ENCODE measurements around the gene TSPYL4. TPM values are rescaled to one million over a fixed set of nuclear protein-coding genes. Genes with fewer than 3 reads are reported as not detected.

TSPYL4 gene
- total RNA-seq, 1 experiment from 2014 or later, result 5.4 TPM

DNA sequence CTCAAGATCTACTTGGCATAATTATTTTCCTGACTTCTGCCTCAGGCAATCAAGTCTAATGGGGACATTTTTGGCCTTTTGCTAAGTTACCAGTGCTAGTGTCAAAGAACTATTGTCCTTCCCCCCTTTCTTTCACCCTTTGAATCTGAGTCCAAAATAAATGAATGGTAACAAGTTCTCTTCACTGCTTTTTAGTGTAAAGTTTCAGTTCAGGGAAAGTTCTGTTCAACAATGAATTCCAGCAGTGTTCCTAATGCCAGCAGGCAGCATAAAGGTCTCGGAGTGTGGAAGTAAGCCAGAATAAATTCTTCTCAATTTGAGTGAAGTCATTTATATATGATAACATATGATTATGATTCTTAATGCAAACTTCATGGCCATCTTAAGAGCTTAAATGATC, 46.7 kb upstream of the TSPYL4 start:
- DNase-seq (ENCODE audit: low read depth, low spot score) (no peak), ATAC-seq (no peak)
- RAD21 ChIA-PET (ENCODE audit: low non-redundant PET in 1 of 2, low total read pairs in 2 of 2, uncharacterized antibody in 2 of 2, unreplicated experiment in 2 of 2), result no interaction called here
- no peaks in the 10 kb centered on the region for H3K9me3 ChIP-seq (ENCODE audit: control insufficient read depth in 1 of 2, insufficient read depth in 1 of 2, low read depth in 1 of 2, low read length in 2 of 2)
- H3K79me2 ChIP-seq (ENCODE audit: insufficient read depth, low read length), result no peaks in the 10 kb centered on the region
- no peaks in the 10 kb centered on the region for H3K27me3 ChIP-seq (ENCODE audit: insufficient read depth, low read length)
- no peaks in the 10 kb centered on the region for H3K36me3 ChIP-seq (ENCODE audit: control insufficient read depth in 1 of 2, insufficient read depth in 2 of 2, low read length in 2 of 2)
- H3K9me2 ChIP-seq (ENCODE audit: insufficient read depth), result no peaks in the 10 kb centered on the region
- POLR2A ChIA-PET, result no interaction called here
- intact Hi-C loops (cut with micrococcal nuclease), result no loop called here
- H3K4me1 ChIP-seq (ENCODE audit: control insufficient read depth in 1 of 2, insufficient read depth in 2 of 2, low read length in 2 of 2), result no peaks in the 10 kb centered on the region
- CTCF ChIA-PET, result no interaction called here
- H3K4me3 ChIP-seq (replicated peaks in 1 of 2; ENCODE audit: low read depth in 1 of 2, low read length in 2 of 2), result no peak overlapping the region
- H4K20me1 ChIP-seq (ENCODE audit: insufficient read depth), result no peaks in the 10 kb centered on the region
- H3K4me2 ChIP-seq (ENCODE audit: low read length), result no peak overlapping the region
- TF ChIP-seq, protein P1, sequence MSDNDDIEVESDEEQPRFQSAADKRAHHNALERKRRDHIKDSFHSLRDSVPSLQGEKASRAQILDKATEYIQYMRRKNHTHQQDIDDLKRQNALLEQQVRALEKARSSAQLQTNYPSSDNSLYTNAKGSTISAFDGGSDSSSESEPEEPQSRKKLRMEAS (IDR thresholded peaks at IDR 0.05), result no peak
- TF ChIP-seq CBX3 (IDR thresholded peaks at IDR 0.05; ENCODE audit: low read depth) (no peak), ZNF274 (IDR thresholded peaks at IDR 0.05; ENCODE audit: low read depth, low read length) (no peak), FOSL1 (IDR thresholded peaks at IDR 0.05; ENCODE audit: low read depth) (no peak), EGR1 (IDR thresholded peaks at IDR 0.05; ENCODE audit: low read depth) (no peak), ELF1 (IDR thresholded peaks at IDR 0.05; ENCODE audit: borderline replicate concordance, low read depth) (no peak), SRF (IDR thresholded peaks at IDR 0.05; ENCODE audit: low read depth) (no peak)
- TF ChIP-seq, protein P2, sequence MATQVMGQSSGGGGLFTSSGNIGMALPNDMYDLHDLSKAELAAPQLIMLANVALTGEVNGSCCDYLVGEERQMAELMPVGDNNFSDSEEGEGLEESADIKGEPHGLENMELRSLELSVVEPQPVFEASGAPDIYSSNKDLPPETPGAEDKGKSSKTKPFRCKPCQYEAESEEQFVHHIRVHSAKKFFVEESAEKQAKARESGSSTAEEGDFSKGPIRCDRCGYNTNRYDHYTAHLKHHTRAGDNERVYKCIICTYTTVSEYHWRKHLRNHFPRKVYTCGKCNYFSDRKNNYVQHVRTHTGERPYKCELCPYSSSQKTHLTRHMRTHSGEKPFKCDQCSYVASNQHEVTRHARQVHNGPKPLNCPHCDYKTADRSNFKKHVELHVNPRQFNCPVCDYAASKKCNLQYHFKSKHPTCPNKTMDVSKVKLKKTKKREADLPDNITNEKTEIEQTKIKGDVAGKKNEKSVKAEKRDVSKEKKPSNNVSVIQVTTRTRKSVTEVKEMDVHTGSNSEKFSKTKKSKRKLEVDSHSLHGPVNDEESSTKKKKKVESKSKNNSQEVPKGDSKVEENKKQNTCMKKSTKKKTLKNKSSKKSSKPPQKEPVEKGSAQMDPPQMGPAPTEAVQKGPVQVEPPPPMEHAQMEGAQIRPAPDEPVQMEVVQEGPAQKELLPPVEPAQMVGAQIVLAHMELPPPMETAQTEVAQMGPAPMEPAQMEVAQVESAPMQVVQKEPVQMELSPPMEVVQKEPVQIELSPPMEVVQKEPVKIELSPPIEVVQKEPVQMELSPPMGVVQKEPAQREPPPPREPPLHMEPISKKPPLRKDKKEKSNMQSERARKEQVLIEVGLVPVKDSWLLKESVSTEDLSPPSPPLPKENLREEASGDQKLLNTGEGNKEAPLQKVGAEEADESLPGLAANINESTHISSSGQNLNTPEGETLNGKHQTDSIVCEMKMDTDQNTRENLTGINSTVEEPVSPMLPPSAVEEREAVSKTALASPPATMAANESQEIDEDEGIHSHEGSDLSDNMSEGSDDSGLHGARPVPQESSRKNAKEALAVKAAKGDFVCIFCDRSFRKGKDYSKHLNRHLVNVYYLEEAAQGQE (IDR thresholded peaks at IDR 0.05; ENCODE audit: low read depth), result no peak
- H3K9ac ChIP-seq (ENCODE audit: low read length), result no peak overlapping the region
- H3K27ac ChIP-seq (ENCODE audit: low read depth, low read length), result no peak overlapping the region
- H2AFZ ChIP-seq (ENCODE audit: low read depth, low read length, poor library complexity, severe bottlenecking), result no peak overlapping the region
- BruUV-seq (replicated peaks), result no TSS peak

Measured in HCT116 (cell line).